HEK293T (cell line): ENCODE results near the gene ANXA11.
A peak's percentile ranks its signal among the peaks of the same experiment; 100 is the strongest.

Experiments used
- CTCF ChIA-PET: fragments of 350-600 bp; formaldehyde crosslinking; extraction: SDS; loops from one replicate; lab custom pipeline; 2021; ENCODE audit warnings: antibody characterized with exemption, inconsistent platforms; lab: Yijun Ruan, JAX
- POLR2A ChIA-PET: fragments of 350-600 bp; formaldehyde crosslinking; extraction: SDS; loops from one replicate; lab custom pipeline; 2020; ENCODE audit warnings: antibody characterized with exemption, inconsistent platforms; lab: Yijun Ruan, JAX
- DNase-seq: peaks from one replicate; pipeline ENCODE4 v3.0.0; 2012; ENCODE audit warnings: mixed read lengths; ENCODE audit errors: extremely low spot score
- ARNT ChIP-seq: fragments of 450-650 bp; IDR thresholded peaks from 2 replicates; pipeline ENCODE4 v1.6.1; 2017; ENCODE audit warnings: mild to moderate bottlenecking
- BHLHE40 ChIP-seq: fragments of 450-650 bp; IDR thresholded peaks from 2 replicates; pipeline ENCODE4 v1.6.1; 2016; ENCODE audit warnings: mild to moderate bottlenecking, moderate library complexity, borderline replicate concordance
- CTBP1 ChIP-seq: fragments of 450-650 bp; IDR thresholded peaks from 2 replicates; pipeline ENCODE4 v1.6.1; 2016; ENCODE audit warnings: borderline replicate concordance
- ELF4 ChIP-seq: fragments of 450-650 bp; IDR thresholded peaks from 2 replicates; pipeline ENCODE4 v1.6.1; 2017; ENCODE audit warnings: antibody characterized with exemption
- FOXA1 ChIP-seq: fragments of 450-650 bp; IDR thresholded peaks from 2 replicates; pipeline ENCODE4 v1.6.1; 2016; ENCODE audit warnings: mild to moderate bottlenecking
- FOXK2 ChIP-seq: fragments of 450-650 bp; IDR thresholded peaks from 2 replicates; pipeline ENCODE4 v1.6.1; 2016; ENCODE audit warnings: mild to moderate bottlenecking
- FOXM1 ChIP-seq: fragments of 450-650 bp; IDR thresholded peaks from 2 replicates; pipeline ENCODE4 v1.6.1; 2017; ENCODE audit warnings: mild to moderate bottlenecking, borderline replicate concordance
- HDGF ChIP-seq: fragments of 450-650 bp; IDR thresholded peaks from 2 replicates; pipeline ENCODE4 v1.6.1; 2017; ENCODE audit warnings: antibody characterized with exemption, borderline replicate concordance
- L3MBTL2 ChIP-seq: fragments of 450-650 bp; conservative IDR thresholded peaks from 2 replicates; pipeline ENCODE4 v1.6.1; 2016; ENCODE audit warnings: mild to moderate bottlenecking
- LEF1 ChIP-seq: fragments of 450-650 bp; IDR thresholded peaks from 2 replicates; pipeline ENCODE4 v1.6.1; 2017; ENCODE audit warnings: mild to moderate bottlenecking, borderline replicate concordance
- NFRKB ChIP-seq: fragments of 450-650 bp; IDR thresholded peaks from 2 replicates; pipeline ENCODE4 v1.6.1; 2016; ENCODE audit warnings: mild to moderate bottlenecking, moderate library complexity
- PKNOX1 ChIP-seq: fragments of 450-650 bp; IDR thresholded peaks from 2 replicates; pipeline ENCODE4 v1.6.1; 2016
- SP1 ChIP-seq: fragments of 450-650 bp; IDR thresholded peaks from 2 replicates; pipeline ENCODE4 v1.6.1; 2017
- SUZ12 ChIP-seq: fragments of 450-650 bp; IDR thresholded peaks from 2 replicates; pipeline ENCODE4 v1.6.1; 2016; ENCODE audit warnings: mild to moderate bottlenecking
- TARDBP ChIP-seq: fragments of 450-650 bp; IDR thresholded peaks from 2 replicates; pipeline ENCODE4 v1.6.1; 2016
- ZNF384 ChIP-seq: fragments of 450-650 bp; IDR thresholded peaks from 2 replicates; pipeline ENCODE4 v1.6.1; 2016

Gene ANXA11

DNA sequence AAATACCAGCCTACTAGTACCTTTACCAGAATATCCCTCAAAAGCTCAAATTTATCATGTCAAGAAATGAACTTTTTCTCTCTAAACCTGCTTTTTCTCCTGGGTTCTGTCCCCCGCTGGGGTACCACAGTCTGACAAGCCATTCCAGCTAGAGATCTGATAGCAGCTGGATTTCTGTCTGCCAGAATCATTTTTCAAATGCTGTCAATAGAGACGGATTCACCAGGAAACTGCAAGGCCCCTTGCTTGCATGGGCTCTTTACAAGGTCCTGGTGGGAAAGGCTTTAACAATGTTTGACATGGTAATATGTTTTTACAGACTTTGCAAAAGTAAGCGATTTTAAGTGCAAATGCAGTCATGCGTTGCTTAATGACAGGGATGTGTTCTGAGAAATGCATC is 4.9 kb upstream of the ANXA11 start:
- POLR2A ChIA-PET, result no interaction called here
- DNase-seq, result no peak
- CTCF ChIA-PET, result interaction anchor here (0.6 kb wide), 1 partner anchor 11 kb away, joined by 3 read pairs; no protein-coding TSS in a partner anchor
- TF ChIP-seq FOXK2 (no peak), ARNT (no peak), TARDBP (no peak), L3MBTL2 (no peak), NFRKB (no peak), CTBP1 (no peak), FOXM1 (no peak), SUZ12 (no peak)

DNA sequence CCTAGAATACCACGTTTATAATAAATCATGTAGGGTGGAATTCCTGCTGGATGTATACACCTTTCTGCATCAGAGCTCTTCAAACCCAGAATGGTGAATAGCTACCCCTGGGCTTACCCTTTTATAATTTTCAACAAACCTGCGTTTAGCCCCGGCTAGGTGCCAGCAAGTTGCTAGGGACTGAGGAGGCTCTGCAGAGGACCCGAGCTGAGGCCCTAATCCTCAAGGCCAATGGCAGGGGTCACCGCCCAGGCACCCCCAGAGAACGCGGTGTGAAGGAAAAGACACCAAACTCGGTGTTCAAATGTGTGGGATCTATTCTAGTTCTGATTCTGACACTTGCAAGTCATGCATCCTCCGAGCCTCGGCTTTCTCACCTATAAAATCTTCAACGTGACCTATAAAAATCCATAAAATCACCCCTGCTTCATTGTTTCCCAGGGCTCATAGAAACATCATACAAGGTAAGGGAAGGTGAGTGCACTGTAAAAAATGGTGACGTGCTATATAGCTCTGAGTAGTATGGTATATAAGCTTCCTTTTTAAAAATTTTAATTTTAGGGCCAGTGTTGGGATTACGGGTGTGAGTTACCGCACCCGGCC is 2.5 kb upstream of the ANXA11 start:
- ChIA-PET POLR2A (interaction anchor here (1.5 kb wide), 1 partner anchor 13 kb away, joined by 3 read pairs; no protein-coding TSS in a partner anchor), CTCF (interaction anchor here (1.2 kb wide), 1 partner anchor 15 kb away, joined by 4 read pairs; no protein-coding TSS in a partner anchor)
- TF ChIP-seq ELF4, result no peak
- TF ChIP-seq FOXK2, result no peak
- TF ChIP-seq CTBP1, result no peak
- peak; percentile 39; the same call in 1 of the 2 replicates for TF ChIP-seq PKNOX1
- TF ChIP-seq SP1, result no peak
- no peak for TF ChIP-seq SUZ12
- DNase-seq, result peak; percentile 28

GRCh38 chr10:80206277-80206655 is 929 bp upstream of the ANXA11 start:
- no peak for DNase-seq
- TF ChIP-seq CTBP1, result no peak
- TF ChIP-seq L3MBTL2, result no peak
- TF ChIP-seq FOXM1, result no peak
- no peak for TF ChIP-seq FOXA1
- no peak for TF ChIP-seq TARDBP
- TF ChIP-seq ELF4, result no peak
- TF ChIP-seq FOXK2, result no peak
- no peak for TF ChIP-seq ARNT
- no peak for TF ChIP-seq BHLHE40
- no peak for TF ChIP-seq HDGF
- no peak for TF ChIP-seq NFRKB
- no peak for TF ChIP-seq SP1
- no peak for TF ChIP-seq ZNF384
- ChIA-PET POLR2A (interaction anchor here (1.5 kb wide), 1 partner anchor 15 kb away, joined by 3 read pairs; no protein-coding TSS in a partner anchor), CTCF (no interaction called here)

DNA sequence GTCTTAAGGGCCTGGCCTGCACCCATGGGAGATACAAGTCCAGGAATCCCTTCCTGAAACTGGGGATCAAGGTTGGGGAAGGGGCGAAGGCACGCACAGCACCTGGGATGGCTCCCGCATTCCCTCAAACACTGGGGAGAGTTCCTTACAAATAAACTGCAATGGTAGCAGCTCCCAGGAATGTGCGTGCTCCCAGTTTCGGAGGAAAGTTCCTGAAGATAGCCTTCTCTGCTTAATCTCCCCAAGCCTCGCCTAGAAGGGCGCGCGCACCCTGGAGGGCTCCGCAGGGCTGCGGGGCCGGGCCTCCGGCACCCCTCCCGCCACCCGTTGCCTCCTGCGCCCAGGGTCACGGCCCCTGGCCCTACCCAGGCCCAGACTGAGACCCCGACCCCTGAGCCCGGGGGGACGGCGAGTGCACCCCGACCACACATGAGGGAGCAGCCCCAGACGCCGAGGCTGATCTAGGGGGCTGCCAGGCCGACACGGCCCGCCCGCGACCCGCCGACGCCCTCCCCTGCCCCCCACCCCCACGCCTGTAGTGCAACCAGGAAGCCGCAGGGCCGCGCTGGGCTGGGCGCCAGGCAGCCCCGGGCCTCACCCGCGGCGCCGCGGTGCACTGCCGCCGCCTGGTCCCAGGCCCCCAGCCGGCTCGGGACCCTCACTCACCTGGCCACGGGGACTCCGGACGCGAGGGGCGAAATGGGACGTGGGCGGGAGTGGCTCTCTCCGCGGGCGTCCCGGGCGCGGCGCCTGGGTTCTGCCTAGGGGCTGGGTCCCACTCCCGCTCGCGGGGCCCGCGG is 460 bp downstream of the ANXA11 start:
- POLR2A ChIA-PET, result interaction anchor here (1.0 to 1.7 kb wide), 6 partner anchors 9 to 43 kb away, joined by 3 to 4 read pairs (median 4); no protein-coding TSS in a partner anchor
- TF ChIP-seq FOXA1 (no peak), ELF4 (no peak), SUZ12 (no peak), L3MBTL2 (no peak), BHLHE40 (no peak), ZNF384 (no peak), TARDBP (no peak), HDGF (no peak), NFRKB (no peak), ARNT (no peak), FOXM1 (no peak), SP1 (no peak), LEF1 (no peak), FOXK2 (no peak), CTBP1 (no peak), PKNOX1 (no peak)
- CTCF ChIA-PET, result interaction anchor here (1.6 kb wide), 1 partner anchor 55 kb away, joined by 5 read pairs; no protein-coding TSS in a partner anchor
- DNase-seq, result peak; percentile 40

- TF ChIP-seq HDGF (no peak), FOXK2 (no peak), SUZ12 (no peak), FOXM1 (no peak), LEF1 (no peak), FOXA1 (no peak), CTBP1 (no peak), L3MBTL2 (no peak), ARNT (no peak), NFRKB (no peak), BHLHE40 (no peak), ZNF384 (no peak), TARDBP (no peak), ELF4 (no peak), SP1 (no peak), PKNOX1 (no peak; the same call in 1 of the 2 replicates)
- ChIA-PET CTCF (interaction anchor here (0.6 to 1.6 kb wide), 3 partner anchors 54 to 209 kb away, joined by 3 to 5 read pairs (median 5); no protein-coding TSS in a partner anchor), POLR2A (interaction anchor here (1.4 to 1.7 kb wide), 2 partner anchors 13 to 16 kb away, joined by 3 to 4 read pairs; no protein-coding TSS in a partner anchor)
- DNase-seq, result no peak
These were observed 1.3 kb downstream of the ANXA11 start for GRCh38 chr10:80203835-80204676.
